GM18873 (cell line): ENCODE results near the gene ZNF776.
"Not testable (repeated sequence)": the region's sequence is repeated elsewhere in the genome, so short reads cannot be mapped to it uniquely, and the experiment has no call there.

Experiments used
- ATAC-seq: cut with Tn5 transposase; IDR thresholded peaks from one replicate; pipeline ENCODE4 v1.9.1; 2021; ENCODE audit warnings: mild to moderate bottlenecking, moderate library complexity, moderate number of reproducible peaks; ENCODE audit not compliant: unreplicated experiment, low FRiP score

The ZNF776 gene

GRCh38 chr19:57776764-57777296, 30.2 kb downstream of the ZNF776 start:
- no peak for ATAC-seq

GRCh38 chr19:57778336-57778735, 31.7 kb downstream of the ZNF776 start:
- no peak for ATAC-seq

- no peak for ATAC-seq
Observed at GRCh38 chr19:57779220-57779845, 32.7 kb downstream of the ZNF776 start.

GRCh38 chr19:57786286-57786685, 39.7 kb downstream of the ZNF776 start:
- no peak for ATAC-seq

- no peak for ATAC-seq
Observed at GRCh38 chr19:57786906-57787305, 40.3 kb downstream of the ZNF776 start.

- ATAC-seq, result no peak
Observed at GRCh38 chr19:57788114-57788692, 41.6 kb downstream of the ZNF776 start.

GRCh38 chr19:57789288-57789687, 42.7 kb downstream of the ZNF776 start:
- no peak for ATAC-seq

- ATAC-seq, result not testable (repeated sequence)
Observed at GRCh38 chr19:57796580-57796979, 50.0 kb downstream of the ZNF776 start.

- no peak for ATAC-seq
Observed at GRCh38 chr19:57800696-57801095, 54.1 kb downstream of the ZNF776 start.

GRCh38 chr19:57802269-57802668, 55.7 kb downstream of the ZNF776 start:
- no peak for ATAC-seq

- no peak for ATAC-seq
Observed at GRCh38 chr19:57803265-57803593, 56.6 kb downstream of the ZNF776 start.

- ATAC-seq, result no peak
Observed at GRCh38 chr19:57803594-57804325, 57.1 kb downstream of the ZNF776 start.

GRCh38 chr19:57807541-57807940, 60.9 kb downstream of the ZNF776 start:
- ATAC-seq, result no peak
